ENCODE measurements around the gene RPS19BP1.

The RPS19BP1 gene

GRCh38 chr22:39491696-39492095 is 40.9 kb downstream of the RPS19BP1 start:
- in situ Hi-C loops (cut with MboI; ENCODE audit: low sequenced_read_pairs): no loop called here

- in situ Hi-C loops (cut with MboI; ENCODE audit: low sequenced_read_pairs): no loop called here
Observed at GRCh38 chr22:39490966-39491680, 41.4 kb downstream of the RPS19BP1 start.

- in situ Hi-C loops (cut with MboI; ENCODE audit: low sequenced_read_pairs): no loop called here
Observed at GRCh38 chr22:39490135-39490798, 42.3 kb downstream of the RPS19BP1 start.

- in situ Hi-C loops (cut with MboI; ENCODE audit: low sequenced_read_pairs): no loop called here
Observed at GRCh38 chr22:39489094-39490068, 43.2 kb downstream of the RPS19BP1 start.

GRCh38 chr22:39488563-39489083 is 43.9 kb downstream of the RPS19BP1 start:
- in situ Hi-C loops (cut with MboI; ENCODE audit: low sequenced_read_pairs): no loop called here

GRCh38 chr22:39487826-39488520 is 44.6 kb downstream of the RPS19BP1 start:
- in situ Hi-C loops (cut with MboI; ENCODE audit: low sequenced_read_pairs): no loop called here

- in situ Hi-C loops (cut with MboI; ENCODE audit: low sequenced_read_pairs): no loop called here
Observed at GRCh38 chr22:39486951-39487825, 45.4 kb downstream of the RPS19BP1 start.

- in situ Hi-C loops (cut with MboI; ENCODE audit: low sequenced_read_pairs): no loop called here
Observed at GRCh38 chr22:39482768-39483167, 49.8 kb downstream of the RPS19BP1 start.

GRCh38 chr22:39481595-39481994 is 51.0 kb downstream of the RPS19BP1 start:
- in situ Hi-C loops (cut with MboI; ENCODE audit: low sequenced_read_pairs): no loop called here

- in situ Hi-C loops (cut with MboI; ENCODE audit: low sequenced_read_pairs): no loop called here
Observed at GRCh38 chr22:39481054-39481453, 51.5 kb downstream of the RPS19BP1 start.

GRCh38 chr22:39480557-39480956 is 52.0 kb downstream of the RPS19BP1 start:
- in situ Hi-C loops (cut with MboI; ENCODE audit: low sequenced_read_pairs): no loop called here

GRCh38 chr22:39479254-39479653 is 53.3 kb downstream of the RPS19BP1 start:
- in situ Hi-C loops (cut with MboI; ENCODE audit: low sequenced_read_pairs): no loop called here
